Renal pelvis (tissue), 4 donors: ENCODE data around the gene NUDC. TPM values are rescaled to one million over a fixed set of nuclear protein-coding genes. Genes with fewer than 3 reads are reported as not detected.

Source experiments
- DNase-seq: peaks from one replicate; pipeline ENCODE4 v3.0.0-alpha.2; 2013
- polyA plus RNA-seq, 3 donors: library from polyadenylated mRNA; unstranded; fragments of 120-200 nt; gene quantifications; one replicate each; pipeline ENCODE4 v1.2.1, GENCODE V29; 2013; ENCODE audit not compliant: insufficient read length in 3 of 3

NUDC gene
- polyA plus RNA-seq, 3 donors = 83.8 to 104 (median 102) TPM

DNA sequence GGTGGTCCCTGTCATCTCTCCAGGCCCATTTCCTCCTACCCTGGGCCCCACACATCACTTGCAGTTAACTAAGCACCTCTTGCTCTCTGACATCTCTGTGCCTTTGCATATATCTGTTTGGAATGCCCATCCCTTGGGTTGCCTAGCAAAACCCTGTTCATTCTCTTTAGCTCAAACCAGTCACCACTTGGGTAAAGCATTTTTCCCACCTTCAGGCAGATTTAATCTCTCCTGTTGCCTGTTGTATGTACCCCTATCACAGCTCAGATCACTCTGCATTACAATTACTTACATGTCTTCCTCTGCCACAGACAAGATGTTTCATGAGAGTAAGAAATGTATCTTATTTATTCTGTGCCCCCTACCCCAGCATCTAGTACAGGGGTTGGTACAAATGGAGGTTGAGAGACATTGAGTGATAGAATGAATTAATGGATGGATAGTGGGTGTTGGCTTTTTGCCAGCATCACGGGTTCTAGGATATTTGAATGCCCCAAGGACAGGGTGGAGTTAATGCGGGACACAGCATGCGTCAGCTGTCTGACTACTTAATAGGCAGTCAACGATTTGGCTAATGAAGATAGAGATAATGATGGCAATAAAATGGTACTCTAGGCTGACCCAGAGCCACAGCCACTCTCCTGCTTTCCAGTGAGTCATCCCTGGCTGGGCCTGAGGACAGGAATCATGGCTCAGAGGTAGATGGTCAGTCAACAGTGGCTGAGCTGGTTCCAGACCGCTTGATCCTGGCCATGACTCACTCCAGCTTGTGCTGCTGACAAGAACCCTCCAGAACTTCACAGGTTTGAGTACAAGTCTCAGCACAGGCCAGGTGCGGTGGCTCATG, 14.2 kb upstream of the NUDC start:
- no peak for DNase-seq

- DNase-seq = no peak
Measured at GRCh38 chr1:26909951-26910342, 11.6 kb upstream of the NUDC start.

DNA sequence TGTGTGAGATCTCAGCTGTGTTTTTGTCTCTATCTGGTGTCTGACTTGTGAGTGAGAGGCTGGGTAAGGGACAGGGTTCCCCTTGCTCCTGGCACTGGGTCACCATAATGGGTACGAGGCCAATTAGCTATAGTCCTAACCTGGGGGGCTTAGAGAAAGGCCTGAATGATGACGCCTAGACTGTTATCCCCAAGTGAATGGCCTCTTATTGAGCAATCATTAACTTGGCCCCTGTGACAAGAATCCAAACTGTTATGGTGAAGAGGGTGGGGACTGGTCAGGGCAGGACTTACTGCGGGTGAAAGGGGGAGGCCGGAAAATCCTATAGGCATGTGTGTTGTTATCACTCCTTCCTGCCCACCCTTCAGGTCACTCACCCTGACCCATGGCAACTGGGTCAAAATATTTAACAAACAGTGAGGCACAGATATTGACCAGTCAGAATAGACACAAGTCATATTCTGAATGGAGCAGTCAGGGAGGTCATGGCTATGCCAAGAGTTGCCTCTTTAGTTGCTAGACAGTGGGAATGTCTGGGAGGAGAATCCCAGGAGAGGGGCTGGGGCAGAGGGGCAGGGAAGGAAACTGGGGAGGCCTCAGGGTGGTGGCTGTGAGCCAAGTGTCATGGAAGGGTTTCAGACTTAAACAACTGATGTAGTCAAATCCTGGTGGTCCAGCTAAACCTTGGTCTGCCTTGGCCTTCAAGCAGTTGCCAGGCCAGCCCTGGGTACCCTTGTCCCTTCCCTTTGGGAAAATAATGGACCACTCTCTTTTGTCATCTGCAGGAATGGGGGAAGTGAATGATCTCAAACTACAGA, 11.0 kb upstream of the NUDC start:
- no peak for DNase-seq

DNA sequence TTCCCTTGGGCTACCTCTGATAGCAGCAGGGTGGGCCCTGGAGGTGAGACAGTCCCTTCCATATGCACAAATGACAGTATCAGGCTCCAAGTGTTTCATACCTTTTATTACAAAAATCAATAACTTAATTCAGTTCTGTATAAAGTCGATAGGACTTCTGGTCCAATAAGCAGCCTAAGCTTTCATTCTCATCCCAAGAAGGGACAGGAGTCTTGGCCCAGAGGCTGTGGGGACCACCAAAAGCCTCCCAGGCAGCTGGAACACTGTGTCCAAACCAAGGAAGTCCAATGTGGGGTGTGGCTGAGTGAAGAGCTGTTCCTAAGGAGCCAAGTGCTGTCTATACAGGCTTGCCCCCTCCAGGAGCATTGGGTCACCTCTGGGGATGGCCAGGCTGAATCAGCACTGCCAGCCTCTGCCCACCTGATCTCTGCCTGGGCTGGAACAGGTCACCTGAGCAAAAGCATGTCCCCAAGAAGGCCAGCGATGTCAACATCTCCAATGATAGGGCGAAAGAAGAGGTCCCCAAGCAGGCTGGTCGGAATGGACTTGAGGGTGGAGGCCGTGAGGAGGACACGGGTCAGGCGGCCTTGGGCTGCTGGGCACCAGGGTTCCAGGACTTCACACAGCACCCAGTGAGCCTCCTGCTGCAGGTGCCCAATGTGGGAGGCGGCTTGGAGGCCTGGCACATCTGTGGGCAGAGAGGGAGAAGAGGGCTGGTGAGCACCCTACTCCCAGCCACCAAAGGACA, 10.0 kb upstream of the NUDC start:
- DNase-seq = no peak

DNA sequence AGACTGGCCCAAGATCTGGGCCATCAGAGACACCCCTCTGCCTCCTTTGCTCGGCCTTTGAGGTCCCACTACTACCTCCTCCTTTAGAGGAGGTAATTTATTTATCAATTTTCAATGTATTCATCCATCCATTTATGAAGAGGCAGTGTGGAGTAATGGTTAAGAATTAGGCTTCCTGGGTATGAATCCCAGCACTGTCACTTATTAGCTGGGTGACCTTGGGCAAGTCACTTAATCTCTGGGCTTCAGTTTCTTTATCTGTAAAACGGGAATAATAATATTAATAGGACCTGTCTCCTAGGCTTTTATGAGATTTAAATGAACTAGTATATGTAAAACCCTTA, 9.4 kb upstream of the NUDC start:
- no peak for DNase-seq

DNA sequence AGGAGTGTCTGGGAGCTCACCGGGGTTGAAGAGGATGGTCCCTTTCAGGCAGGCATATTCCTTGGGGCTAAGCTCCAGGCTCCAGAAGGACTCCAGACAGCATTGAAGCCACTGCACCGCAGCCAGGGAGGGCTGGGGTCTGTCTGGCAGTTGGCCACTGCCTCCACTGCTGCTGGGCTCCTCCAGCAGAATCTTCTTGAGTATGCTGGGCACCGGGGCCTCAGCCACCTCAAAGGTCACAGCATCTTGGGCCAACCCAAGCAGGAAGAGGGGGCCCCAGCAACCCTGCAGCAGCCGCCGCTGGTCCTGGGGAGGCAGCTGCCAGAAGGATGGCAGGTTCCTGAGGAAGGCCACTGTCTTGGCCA, 8.2 kb upstream of the NUDC start:
- no peak for DNase-seq

GRCh38 chr1:26913754-26914619, 7.6 kb upstream of the NUDC start, which contains the start of gene NR0B2:
TSS of gene NR0B2 (minus strand) at chr1:26913975. CDS start at chr1:26913940, 35 bp downstream.
- no peak for DNase-seq

GRCh38 chr1:26915204-26915842, 6.2 kb upstream of the NUDC start:
- DNase-seq = no peak

GRCh38 chr1:26921126-26921539, 410 bp upstream of the NUDC start:
- no peak for DNase-seq

DNA sequence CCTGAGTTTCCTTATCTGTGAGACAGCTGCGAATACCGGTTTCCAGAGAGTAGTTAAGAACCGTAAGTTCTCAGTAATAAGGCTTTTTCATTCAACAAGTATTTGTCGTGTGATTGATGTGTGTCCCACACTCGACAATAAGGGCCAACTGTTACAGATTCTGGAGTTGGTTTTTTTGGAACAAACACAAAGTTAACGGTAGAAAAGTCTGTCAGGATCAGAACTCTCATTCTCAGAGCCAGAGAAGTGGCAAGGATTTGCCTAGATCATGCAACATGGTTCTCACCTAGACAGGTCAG, 837 bp downstream of the NUDC start:
- DNase-seq = no peak

DNA sequence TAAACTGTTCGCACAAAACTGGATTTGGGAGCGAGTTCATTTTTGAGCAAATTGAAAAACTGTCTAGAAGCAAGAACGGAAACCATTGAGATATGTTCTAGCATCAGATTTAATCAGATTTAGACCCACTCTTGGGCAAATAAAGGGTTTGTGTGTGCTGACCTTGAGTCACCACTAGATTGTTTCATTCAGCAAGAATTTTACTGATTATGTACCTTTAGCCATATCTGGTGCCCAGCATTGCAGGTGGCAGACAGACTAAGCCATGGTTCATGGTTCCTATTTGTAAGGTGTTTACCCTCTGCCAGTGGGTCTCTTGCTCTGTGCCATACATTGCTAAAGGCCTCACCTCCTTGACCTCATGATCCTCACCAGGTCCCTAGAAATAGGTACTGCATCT, 1.4 kb downstream of the NUDC start:
- no peak for DNase-seq

DNA sequence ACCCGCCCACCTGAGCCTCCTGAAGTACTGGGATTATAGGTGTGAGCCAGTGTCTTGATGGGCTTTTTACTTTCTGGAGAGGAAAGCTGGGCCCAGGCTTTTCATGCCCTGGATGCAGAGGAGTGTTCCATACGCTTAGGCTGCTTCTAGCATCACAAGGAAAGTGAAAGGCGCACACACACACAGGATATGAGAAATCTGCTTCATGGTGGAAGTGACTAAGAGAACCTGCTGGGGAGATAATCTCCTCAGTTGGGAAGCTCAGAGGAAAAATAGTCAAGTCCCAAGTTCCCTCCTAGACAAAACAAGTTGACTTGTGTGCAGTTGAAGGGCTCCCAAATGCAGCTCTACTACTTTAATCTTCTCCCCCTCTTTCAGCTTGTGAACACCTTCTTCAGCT, 2.2 kb downstream of the NUDC start:
- DNase-seq = no peak

GRCh38 chr1:26932531-26932930, 11.0 kb downstream of the NUDC start:
- no peak for DNase-seq

DNA sequence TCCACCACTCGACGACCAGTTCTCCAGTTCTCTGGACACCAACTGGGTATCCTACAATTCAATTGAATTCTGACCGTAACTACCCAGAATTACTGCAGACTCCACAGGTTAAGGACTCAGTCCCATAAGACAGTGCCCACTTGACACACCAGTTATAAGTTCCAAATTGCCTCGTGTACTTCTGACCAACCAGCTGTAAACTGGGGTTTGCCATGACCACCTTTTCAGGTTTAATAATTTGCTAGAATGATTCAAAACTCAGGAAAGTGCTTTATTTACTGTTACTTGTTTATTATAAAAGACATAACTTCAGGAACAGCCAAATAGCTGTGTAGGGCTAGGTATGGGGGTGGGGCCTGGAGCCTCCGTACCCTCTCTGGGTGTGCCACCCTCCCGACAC, 15.3 kb downstream of the NUDC start:
- DNase-seq = no peak

DNA sequence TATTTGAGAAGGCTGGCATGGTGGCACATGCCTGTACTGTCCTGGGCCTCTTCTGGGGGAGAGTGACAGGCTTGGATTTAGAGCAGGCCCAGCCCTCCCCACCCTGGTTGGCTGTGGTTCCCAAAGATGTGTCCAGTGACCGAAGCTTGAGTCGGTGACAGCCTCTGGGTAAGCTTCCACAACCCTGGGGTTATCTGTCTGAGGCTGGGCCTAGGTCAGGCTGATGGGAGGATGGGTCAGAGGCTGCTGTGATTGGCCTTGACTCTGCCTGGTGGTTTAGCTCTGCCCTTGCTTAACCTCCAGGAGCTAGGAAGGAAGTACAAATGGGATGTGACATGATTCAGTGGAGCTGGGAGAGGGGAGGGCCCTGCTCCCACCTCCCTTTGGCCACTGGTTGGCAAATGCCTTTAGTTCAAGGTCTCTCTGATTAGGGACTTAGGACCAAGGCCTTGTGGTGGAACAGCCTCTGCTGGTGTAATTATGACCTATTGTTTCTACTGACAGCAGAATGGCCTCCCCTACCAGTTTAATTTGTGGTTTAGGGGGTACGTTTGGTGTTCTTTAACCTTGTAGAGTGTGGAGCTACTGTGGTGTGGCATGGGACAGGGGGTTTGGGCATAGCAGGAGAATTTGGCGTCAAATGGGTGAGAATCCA, 16.6 kb downstream of the NUDC start:
- DNase-seq = no peak

DNA sequence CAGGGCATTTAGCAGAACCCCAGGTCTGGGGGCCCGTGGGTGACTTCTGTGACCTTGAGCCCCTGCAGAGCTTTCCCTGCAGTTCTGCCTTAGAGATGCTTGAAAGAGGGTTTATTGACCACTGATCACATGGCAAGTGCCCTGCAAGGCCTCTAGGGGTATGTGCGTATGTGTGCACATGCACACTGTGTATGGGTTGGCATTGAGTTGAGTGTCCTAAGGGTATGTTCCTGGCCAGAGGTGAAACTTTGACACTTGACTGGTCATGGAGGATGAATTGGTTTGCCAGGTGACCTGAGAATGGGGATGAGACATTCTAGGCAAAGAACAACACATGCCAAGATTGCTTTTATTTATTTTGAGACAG, 17.1 kb downstream of the NUDC start:
- no peak for DNase-seq

- DNase-seq = no peak
Measured at GRCh38 chr1:26941311-26941710, 19.8 kb downstream of the NUDC start.

DNA sequence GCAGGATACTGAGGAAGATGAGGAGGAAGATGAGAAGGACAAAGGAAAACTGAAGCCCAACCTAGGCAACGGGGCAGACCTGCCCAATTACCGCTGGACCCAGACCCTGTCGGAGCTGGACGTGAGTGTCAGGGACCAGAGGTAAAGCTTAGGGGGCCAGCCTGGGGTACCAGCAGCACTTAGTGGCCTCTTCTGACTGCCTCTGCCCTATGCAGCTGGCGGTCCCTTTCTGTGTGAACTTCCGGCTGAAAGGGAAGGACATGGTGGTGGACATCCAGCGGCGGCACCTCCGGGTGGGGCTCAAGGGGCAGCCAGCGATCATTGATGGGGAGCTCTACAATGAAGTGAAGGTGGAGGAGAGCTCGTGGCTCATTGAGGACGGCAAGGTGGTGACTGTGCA, 21.1 kb downstream of the NUDC start:
- no peak for DNase-seq

- DNase-seq = no peak
Measured at GRCh38 chr1:26945138-26945537, 23.6 kb downstream of the NUDC start.

DNA sequence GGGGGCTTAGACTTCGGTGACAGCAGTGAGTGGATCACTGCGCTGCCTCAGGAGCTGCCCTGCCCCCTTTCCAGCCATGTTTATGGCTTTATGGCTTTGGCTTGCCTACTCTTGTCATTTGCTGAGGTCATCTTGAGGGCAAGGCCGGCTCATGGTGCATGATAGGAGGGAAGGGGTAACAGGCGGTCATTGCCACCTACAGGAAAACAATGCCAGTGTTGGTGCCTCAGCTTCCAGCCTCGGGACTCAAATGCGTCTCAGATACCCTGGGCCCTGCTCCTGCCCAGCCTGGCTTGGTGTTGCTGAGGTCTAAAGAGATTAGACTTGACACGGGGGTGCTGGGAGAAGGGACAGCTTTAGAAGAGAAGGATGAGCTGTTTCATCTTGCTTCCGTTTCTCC, 24.2 kb downstream of the NUDC start:
- DNase-seq = no peak

DNA sequence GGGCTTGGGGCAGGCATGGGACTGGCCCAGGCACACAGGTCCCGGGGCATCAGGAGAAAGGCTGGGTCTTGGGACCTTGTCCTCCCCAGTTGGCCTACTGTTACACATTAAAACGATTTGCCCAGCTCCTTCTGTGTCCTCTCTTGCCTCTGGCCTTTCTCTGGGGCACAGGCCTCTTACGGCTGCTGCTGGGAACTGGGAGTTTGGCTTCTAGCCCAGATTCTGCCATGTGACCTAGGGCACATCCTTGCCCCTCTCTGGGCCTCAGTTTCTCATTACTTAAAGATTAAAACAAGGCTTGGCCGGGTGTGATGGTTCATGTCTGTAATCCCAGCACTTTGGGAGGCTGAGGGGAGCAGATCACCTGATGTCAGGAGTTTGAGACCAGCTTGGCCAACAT, 24.7 kb downstream of the NUDC start:
- DNase-seq = no peak
